Neural cell (in vitro differentiated cells): Measurements from ENCODE around the gene ERVMER34-1. TPM values are rescaled to one million over a fixed set of nuclear protein-coding genes. Genes with fewer than 3 reads are reported as not detected.

Source experiments
- H2AFZ ChIP-seq: fragments of 200-600, 300-800 bp; sonication (generic), shearing (Covaris generic); 2 replicates; pipeline ENCODE4 v1.6.0; 2014; ENCODE audit warnings: low read depth, mild to moderate bottlenecking, antibody characterized with exemption, low read length, moderate library complexity
- H3F3A ChIP-seq: fragments of 200-600 bp; shearing (Covaris generic); 2 replicates; pipeline ENCODE4 v1.6.1; 2016; ENCODE audit warnings: mild to moderate bottlenecking, moderate library complexity, mixed read lengths, antibody characterized with exemption, low read length; ENCODE audit not compliant: insufficient read depth, poor library complexity, severe bottlenecking
- H3K27ac ChIP-seq: fragments of 200-600, 300-800 bp; sonication (generic), shearing (Covaris generic); 2 replicates; pipeline ENCODE4 v1.5.1; 2014; ENCODE audit warnings: mild to moderate bottlenecking, low read length, moderate library complexity
- H3K27me3 ChIP-seq: fragments of 300-800, 200-600 bp; sonication (generic), shearing (Covaris generic); 2 replicates; pipeline ENCODE4 v1.6.0; 2014; ENCODE audit warnings: mild to moderate bottlenecking, low read depth, low read length, moderate library complexity; ENCODE audit not compliant: insufficient read depth
- H3K36me3 ChIP-seq: fragments of 300-800, 200-600 bp; sonication (generic), shearing (Covaris generic); 2 replicates; pipeline ENCODE4 v1.5.1; 2014; ENCODE audit warnings: mild to moderate bottlenecking, antibody characterized with exemption, low read length, moderate library complexity; ENCODE audit not compliant: insufficient read depth
- H3K4me2 ChIP-seq: fragments of 300-800, 200-600 bp; sonication (generic), shearing (Covaris generic); 2 replicates; pipeline ENCODE4 v1.6.0; 2014; ENCODE audit warnings: mild to moderate bottlenecking, low read length
- H3K4me3 ChIP-seq: fragments of 300-800, 200-600 bp; sonication (generic), shearing (Covaris generic); 2 replicates; pipeline ENCODE4 v1.5.1; 2014; ENCODE audit warnings: mild to moderate bottlenecking, low read length, moderate library complexity
- H3K79me2 ChIP-seq: fragments of 200-600 bp; shearing (Covaris generic); replicated peaks from 2 replicates; pipeline ENCODE4 v1.6.0; 2014; ENCODE audit warnings: mild to moderate bottlenecking, low read length, moderate library complexity; ENCODE audit not compliant: insufficient read depth
- H3K9ac ChIP-seq: fragments of 300-800, 200-600 bp; sonication (generic), shearing (Covaris generic); 2 replicates; pipeline ENCODE4 v1.6.1; 2016; ENCODE audit warnings: mild to moderate bottlenecking, low read length, mixed read lengths
- H3K9me2 ChIP-seq: fragments of 200-600 bp; shearing (Covaris generic); 2 replicates; pipeline ENCODE4 v1.6.1; 2016; ENCODE audit warnings: mild to moderate bottlenecking, low read length, mixed read lengths; ENCODE audit not compliant: insufficient read depth
- H3K9me3 ChIP-seq: fragments of 200-600, 300-800 bp; sonication (generic), shearing (Covaris generic); 2 replicates; pipeline ENCODE4 v1.6.1; 2016; ENCODE audit warnings: mild to moderate bottlenecking, mixed run types, low read length, moderate library complexity, mixed read lengths
- H4K20me1 ChIP-seq: fragments of 200-600 bp; shearing (Covaris generic); 2 replicates; pipeline ENCODE4 v1.6.1; 2016; ENCODE audit warnings: mild to moderate bottlenecking, mixed run types; ENCODE audit not compliant: insufficient read depth
- EP300 ChIP-seq: fragments of 450-650 bp; conservative IDR thresholded peaks from 2 replicates; pipeline ENCODE4 v1.6.1; 2014; ENCODE audit warnings: antibody characterized with exemption, mild to moderate bottlenecking, moderate library complexity; ENCODE audit not compliant: poor library complexity, severe bottlenecking
- EZH2 ChIP-seq: fragments of 200-600, 300-800 bp; shearing (Covaris generic), sonication (generic); IDR thresholded peaks from 2 replicates; pipeline ENCODE4 v1.6.1; 2014; ENCODE audit warnings: antibody characterized with exemption, low read length, borderline replicate concordance, mild to moderate bottlenecking; ENCODE audit not compliant: insufficient read depth, poor library complexity, severe bottlenecking
- MXI1 ChIP-seq: fragments of 450-650 bp; conservative IDR thresholded peaks from 2 replicates; pipeline ENCODE4 v1.6.1; 2014; ENCODE audit warnings: antibody characterized with exemption, mild to moderate bottlenecking; ENCODE audit not compliant: poor library complexity, severe bottlenecking
- POLR2AphosphoS5 ChIP-seq: IDR thresholded peaks from 2 replicates; pipeline ENCODE4 v1.6.1; 2012
- RAD21 ChIP-seq: fragments of 450-650 bp; conservative IDR thresholded peaks from 2 replicates; pipeline ENCODE4 v1.6.1; 2014; ENCODE audit warnings: antibody characterized with exemption, mild to moderate bottlenecking, moderate library complexity
- SMC3 ChIP-seq: fragments of 450-650 bp; conservative IDR thresholded peaks from 2 replicates; pipeline ENCODE4 v1.6.1; 2014; ENCODE audit warnings: antibody characterized with exemption, mild to moderate bottlenecking, moderate library complexity; ENCODE audit not compliant: poor library complexity
- TAF1 ChIP-seq: IDR thresholded peaks from 2 replicates; pipeline ENCODE4 v1.6.1; 2012; ENCODE audit warnings: low read depth
- polyA plus RNA-seq: library from polyadenylated mRNA; depleted of rRNA; stranded (reverse); fragments of >200 nt; gene quantifications from 2 replicates; pipeline ENCODE4 v1.2.3, GENCODE V29; 2014
- TF ChIP-seq, protein P1 (sequence below): IDR thresholded peaks from 2 replicates; pipeline ENCODE4 v1.6.1; 2012; ENCODE audit warnings: borderline replicate concordance
- TF ChIP-seq, protein P2 (sequence below): fragments of 450-650 bp; IDR thresholded peaks from 2 replicates; pipeline ENCODE4 v1.5.1; 2014; ENCODE audit warnings: antibody characterized with exemption, mild to moderate bottlenecking, moderate library complexity; ENCODE audit not compliant: poor library complexity, severe bottlenecking

Gene ERVMER34-1
- polyA plus RNA-seq, 1 donor from 2014 or later: not detected

DNA sequence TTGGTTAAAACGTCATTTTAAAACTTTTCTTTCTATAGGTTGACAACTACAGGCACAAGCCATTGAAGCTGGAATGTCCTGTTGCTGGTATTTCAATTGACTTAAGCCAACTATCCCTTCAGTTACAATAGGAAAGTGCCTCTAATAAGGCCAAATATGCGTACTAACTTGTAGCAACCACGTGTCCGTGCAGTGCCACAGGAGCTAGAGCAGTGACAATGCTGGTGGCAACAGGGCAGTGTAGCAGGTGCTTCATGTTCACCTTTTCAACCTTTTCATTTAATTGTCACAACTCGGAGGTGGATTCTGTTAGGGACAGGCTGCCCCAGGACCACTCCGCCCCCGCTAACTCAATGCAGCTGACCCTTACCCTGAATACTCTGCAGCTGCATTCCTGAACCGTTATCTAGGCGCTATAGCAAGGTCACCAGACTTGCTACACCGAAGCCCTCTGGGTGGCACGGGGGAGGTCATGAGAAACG, 37.7 kb downstream of the ERVMER34-1 start:
- TF ChIP-seq EZH2: no peak
- no peak for TF ChIP-seq RAD21
- no peak for TF ChIP-seq SMC3
- no peak for TF ChIP-seq TAF1
- TF ChIP-seq EP300: no peak
- no peak for TF ChIP-seq MXI1
- TF ChIP-seq, protein P1, sequence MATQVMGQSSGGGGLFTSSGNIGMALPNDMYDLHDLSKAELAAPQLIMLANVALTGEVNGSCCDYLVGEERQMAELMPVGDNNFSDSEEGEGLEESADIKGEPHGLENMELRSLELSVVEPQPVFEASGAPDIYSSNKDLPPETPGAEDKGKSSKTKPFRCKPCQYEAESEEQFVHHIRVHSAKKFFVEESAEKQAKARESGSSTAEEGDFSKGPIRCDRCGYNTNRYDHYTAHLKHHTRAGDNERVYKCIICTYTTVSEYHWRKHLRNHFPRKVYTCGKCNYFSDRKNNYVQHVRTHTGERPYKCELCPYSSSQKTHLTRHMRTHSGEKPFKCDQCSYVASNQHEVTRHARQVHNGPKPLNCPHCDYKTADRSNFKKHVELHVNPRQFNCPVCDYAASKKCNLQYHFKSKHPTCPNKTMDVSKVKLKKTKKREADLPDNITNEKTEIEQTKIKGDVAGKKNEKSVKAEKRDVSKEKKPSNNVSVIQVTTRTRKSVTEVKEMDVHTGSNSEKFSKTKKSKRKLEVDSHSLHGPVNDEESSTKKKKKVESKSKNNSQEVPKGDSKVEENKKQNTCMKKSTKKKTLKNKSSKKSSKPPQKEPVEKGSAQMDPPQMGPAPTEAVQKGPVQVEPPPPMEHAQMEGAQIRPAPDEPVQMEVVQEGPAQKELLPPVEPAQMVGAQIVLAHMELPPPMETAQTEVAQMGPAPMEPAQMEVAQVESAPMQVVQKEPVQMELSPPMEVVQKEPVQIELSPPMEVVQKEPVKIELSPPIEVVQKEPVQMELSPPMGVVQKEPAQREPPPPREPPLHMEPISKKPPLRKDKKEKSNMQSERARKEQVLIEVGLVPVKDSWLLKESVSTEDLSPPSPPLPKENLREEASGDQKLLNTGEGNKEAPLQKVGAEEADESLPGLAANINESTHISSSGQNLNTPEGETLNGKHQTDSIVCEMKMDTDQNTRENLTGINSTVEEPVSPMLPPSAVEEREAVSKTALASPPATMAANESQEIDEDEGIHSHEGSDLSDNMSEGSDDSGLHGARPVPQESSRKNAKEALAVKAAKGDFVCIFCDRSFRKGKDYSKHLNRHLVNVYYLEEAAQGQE: no peak
- TF ChIP-seq, protein P2, sequence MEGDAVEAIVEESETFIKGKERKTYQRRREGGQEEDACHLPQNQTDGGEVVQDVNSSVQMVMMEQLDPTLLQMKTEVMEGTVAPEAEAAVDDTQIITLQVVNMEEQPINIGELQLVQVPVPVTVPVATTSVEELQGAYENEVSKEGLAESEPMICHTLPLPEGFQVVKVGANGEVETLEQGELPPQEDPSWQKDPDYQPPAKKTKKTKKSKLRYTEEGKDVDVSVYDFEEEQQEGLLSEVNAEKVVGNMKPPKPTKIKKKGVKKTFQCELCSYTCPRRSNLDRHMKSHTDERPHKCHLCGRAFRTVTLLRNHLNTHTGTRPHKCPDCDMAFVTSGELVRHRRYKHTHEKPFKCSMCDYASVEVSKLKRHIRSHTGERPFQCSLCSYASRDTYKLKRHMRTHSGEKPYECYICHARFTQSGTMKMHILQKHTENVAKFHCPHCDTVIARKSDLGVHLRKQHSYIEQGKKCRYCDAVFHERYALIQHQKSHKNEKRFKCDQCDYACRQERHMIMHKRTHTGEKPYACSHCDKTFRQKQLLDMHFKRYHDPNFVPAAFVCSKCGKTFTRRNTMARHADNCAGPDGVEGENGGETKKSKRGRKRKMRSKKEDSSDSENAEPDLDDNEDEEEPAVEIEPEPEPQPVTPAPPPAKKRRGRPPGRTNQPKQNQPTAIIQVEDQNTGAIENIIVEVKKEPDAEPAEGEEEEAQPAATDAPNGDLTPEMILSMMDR: no peak
- TF ChIP-seq POLR2AphosphoS5: no peak
- Histone ChIP-seq H3K36me3 (peaks cover 5% of the 10 kb centered on the region), H3K9me2 (no peaks in the 10 kb centered on the region), H3K4me2 (peak overlapping the region; percentile 94), H3F3A (no peaks in the 10 kb centered on the region), H3K9ac (no peak overlapping the region), H3K4me3 (peak overlapping the region; percentile 83), H3K27me3 (no peaks in the 10 kb centered on the region), H4K20me1 (no peaks in the 10 kb centered on the region), H3K79me2 (no peaks in the 10 kb centered on the region), H2AFZ (no peak overlapping the region), H3K9me3 (no peaks in the 10 kb centered on the region), H3K27ac (no peak overlapping the region)

- H3K4me2 ChIP-seq: peak overlapping the region; percentile 94
Observed at GRCh38 chr4:52712251-52713130, 38.7 kb downstream of the ERVMER34-1 start.

More at GRCh38 chr4:52712251-52713130, 38.7 kb downstream of the ERVMER34-1 start:
- Histone ChIP-seq H3K9ac (peak overlapping the region; percentile 73), H3K36me3 (peaks cover 5% of the 10 kb centered on the region), H3K9me3 (no peaks in the 10 kb centered on the region), H4K20me1 (no peaks in the 10 kb centered on the region), H3K27ac (peak overlapping the region; percentile 44), H3K27me3 (no peaks in the 10 kb centered on the region), H3K79me2 (no peaks in the 10 kb centered on the region), H3K9me2 (no peaks in the 10 kb centered on the region), H3F3A (no peaks in the 10 kb centered on the region), H2AFZ (peak overlapping the region; percentile 53), H3K4me3 (peak overlapping the region; percentile 83)
- TF ChIP-seq EZH2 (no peak), SMC3 (peak; percentile 49), POLR2AphosphoS5 (peak; percentile 89), MXI1 (peak; percentile 84), EP300 (peak; percentile 13), RAD21 (peak; percentile 41), TAF1 (peak; percentile 90)
- TF ChIP-seq, protein P1: peak; percentile 63
- TF ChIP-seq, protein P2: no peak
